IMR-90 (cell line): Measurements from ENCODE around the gene SLC4A2.

Experiments
- BHLHE40 ChIP-seq: fragments of 150-350 bp; IDR thresholded peaks from 2 replicates; pipeline ENCODE4 v1.6.1; 2016; ENCODE audit warnings: mild to moderate bottlenecking, low read depth, low read length
- CEBPB ChIP-seq: IDR thresholded peaks from 2 replicates; pipeline ENCODE4 v1.6.1; 2012; ENCODE audit warnings: low read depth, low read length, improper control_type of control experiment
- CHD1 ChIP-seq: IDR thresholded peaks from 2 replicates; pipeline ENCODE4 v1.6.1; 2012; ENCODE audit warnings: low read depth, low read length, improper control_type of control experiment
- FOS ChIP-seq: fragments of 150-350 bp; IDR thresholded peaks from 2 replicates; pipeline ENCODE4 v1.6.1; 2016; ENCODE audit warnings: low read depth, low read length
- MAZ ChIP-seq: IDR thresholded peaks from 2 replicates; pipeline ENCODE4 v1.6.1; 2012; ENCODE audit warnings: low read depth, mild to moderate bottlenecking, low read length, improper control_type of control experiment, moderate library complexity, borderline replicate concordance
- MXI1 ChIP-seq: IDR thresholded peaks from 2 replicates; pipeline ENCODE4 v1.6.1; 2012; ENCODE audit warnings: low read depth, mild to moderate bottlenecking, low read length, moderate library complexity, borderline replicate concordance
- POLR2A ChIP-seq: IDR thresholded peaks from 2 replicates; pipeline ENCODE4 v1.6.1; 2012; ENCODE audit warnings: mild to moderate bottlenecking, low read depth, low read length
- RAD21 ChIP-seq: IDR thresholded peaks from 2 replicates; pipeline ENCODE4 v1.6.1; 2012; ENCODE audit warnings: low read length, improper control_type of control experiment
- RCOR1 ChIP-seq: IDR thresholded peaks from 2 replicates; pipeline ENCODE4 v1.6.1; 2012; ENCODE audit warnings: mild to moderate bottlenecking, low read length, improper control_type of control experiment; ENCODE audit not compliant: insufficient replicate concordance
- RFX5 ChIP-seq: IDR thresholded peaks from 2 replicates; pipeline ENCODE4 v1.8.0; 2012; ENCODE audit warnings: low read depth, mild to moderate bottlenecking, low read length, moderate library complexity
- SMC3 ChIP-seq: fragments of 150-350 bp; IDR thresholded peaks from 2 replicates; pipeline ENCODE4 v1.6.1; 2016; ENCODE audit warnings: low read depth, mild to moderate bottlenecking, antibody characterized with exemption, low read length, moderate library complexity
- TF ChIP-seq, protein P1 (sequence below): conservative IDR thresholded peaks from 2 replicates; pipeline ENCODE4 v1.5.1; 2012; ENCODE audit warnings: mild to moderate bottlenecking, low read depth, low read length, improper control_type of control experiment
- TF ChIP-seq, protein P2 (sequence below): fragments of 150-350 bp; IDR thresholded peaks from 2 replicates; pipeline ENCODE4 v1.6.1; 2017; ENCODE audit warnings: mild to moderate bottlenecking, antibody characterized with exemption, low read length, low read depth
- TF ChIP-seq, protein P3 (sequence below): fragments of 150-350 bp; IDR thresholded peaks from 2 replicates; pipeline ENCODE4 v1.6.1; 2016; ENCODE audit warnings: low read depth, mild to moderate bottlenecking, low read length, moderate library complexity, borderline replicate concordance

DNA sequence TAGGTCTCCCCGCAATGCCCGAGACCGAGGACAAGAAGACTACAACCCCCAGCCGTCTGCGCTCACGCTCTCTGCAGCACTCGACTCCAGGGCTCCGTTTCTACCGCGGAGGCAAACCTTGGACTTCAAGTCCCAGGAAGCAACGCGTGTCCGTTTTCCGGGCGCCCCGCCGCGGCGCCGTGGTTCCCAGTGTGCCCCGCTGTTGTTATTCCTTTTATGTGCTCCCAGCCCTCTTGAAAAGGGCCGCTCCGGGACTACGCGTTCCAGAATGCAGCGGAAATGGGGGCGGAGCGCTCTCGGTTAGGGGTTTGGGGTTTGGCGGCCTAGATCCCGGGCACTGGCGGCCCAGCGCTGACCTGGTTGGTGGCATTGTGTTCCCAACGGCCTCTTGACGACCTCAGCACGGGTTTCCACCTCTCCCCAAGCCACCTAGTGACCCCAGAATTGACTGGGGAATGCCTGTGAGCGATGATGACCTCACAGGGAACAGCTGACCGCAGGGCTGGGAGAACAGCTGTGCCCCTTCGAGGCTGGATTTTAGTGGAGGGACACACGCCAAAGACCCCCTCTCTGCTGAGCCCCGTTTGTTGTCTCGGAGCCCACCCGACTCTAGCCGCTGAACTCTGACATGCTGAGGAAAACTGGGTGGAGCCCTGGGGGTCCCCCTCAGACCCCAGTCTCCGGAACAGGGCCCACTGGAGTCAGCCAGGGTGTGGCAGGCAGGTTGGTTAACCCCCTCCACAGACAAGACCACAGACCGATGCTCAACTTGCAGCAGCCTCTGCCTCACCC, 1.2 kb upstream of the SLC4A2 start:
- TF ChIP-seq, protein P1, sequence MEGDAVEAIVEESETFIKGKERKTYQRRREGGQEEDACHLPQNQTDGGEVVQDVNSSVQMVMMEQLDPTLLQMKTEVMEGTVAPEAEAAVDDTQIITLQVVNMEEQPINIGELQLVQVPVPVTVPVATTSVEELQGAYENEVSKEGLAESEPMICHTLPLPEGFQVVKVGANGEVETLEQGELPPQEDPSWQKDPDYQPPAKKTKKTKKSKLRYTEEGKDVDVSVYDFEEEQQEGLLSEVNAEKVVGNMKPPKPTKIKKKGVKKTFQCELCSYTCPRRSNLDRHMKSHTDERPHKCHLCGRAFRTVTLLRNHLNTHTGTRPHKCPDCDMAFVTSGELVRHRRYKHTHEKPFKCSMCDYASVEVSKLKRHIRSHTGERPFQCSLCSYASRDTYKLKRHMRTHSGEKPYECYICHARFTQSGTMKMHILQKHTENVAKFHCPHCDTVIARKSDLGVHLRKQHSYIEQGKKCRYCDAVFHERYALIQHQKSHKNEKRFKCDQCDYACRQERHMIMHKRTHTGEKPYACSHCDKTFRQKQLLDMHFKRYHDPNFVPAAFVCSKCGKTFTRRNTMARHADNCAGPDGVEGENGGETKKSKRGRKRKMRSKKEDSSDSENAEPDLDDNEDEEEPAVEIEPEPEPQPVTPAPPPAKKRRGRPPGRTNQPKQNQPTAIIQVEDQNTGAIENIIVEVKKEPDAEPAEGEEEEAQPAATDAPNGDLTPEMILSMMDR: no peak
- TF ChIP-seq FOS (no peak), CEBPB (no peak), MXI1 (peak; percentile 70; the same call in 1 of the 2 replicates), POLR2A (no peak; the same call in 1 of the 2 replicates), RCOR1 (peak; percentile 81), BHLHE40 (peak; percentile 95), CHD1 (no peak; the same call in 1 of the 2 replicates), SMC3 (no peak), RAD21 (no peak), RFX5 (no peak), MAZ (peak; percentile 26; the same call in 1 of the 2 replicates)
- TF ChIP-seq, protein P2, sequence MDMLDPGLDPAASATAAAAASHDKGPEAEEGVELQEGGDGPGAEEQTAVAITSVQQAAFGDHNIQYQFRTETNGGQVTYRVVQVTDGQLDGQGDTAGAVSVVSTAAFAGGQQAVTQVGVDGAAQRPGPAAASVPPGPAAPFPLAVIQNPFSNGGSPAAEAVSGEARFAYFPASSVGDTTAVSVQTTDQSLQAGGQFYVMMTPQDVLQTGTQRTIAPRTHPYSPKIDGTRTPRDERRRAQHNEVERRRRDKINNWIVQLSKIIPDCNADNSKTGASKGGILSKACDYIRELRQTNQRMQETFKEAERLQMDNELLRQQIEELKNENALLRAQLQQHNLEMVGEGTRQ: no peak; the same call in 1 of the 2 replicates
- TF ChIP-seq, protein P3, sequence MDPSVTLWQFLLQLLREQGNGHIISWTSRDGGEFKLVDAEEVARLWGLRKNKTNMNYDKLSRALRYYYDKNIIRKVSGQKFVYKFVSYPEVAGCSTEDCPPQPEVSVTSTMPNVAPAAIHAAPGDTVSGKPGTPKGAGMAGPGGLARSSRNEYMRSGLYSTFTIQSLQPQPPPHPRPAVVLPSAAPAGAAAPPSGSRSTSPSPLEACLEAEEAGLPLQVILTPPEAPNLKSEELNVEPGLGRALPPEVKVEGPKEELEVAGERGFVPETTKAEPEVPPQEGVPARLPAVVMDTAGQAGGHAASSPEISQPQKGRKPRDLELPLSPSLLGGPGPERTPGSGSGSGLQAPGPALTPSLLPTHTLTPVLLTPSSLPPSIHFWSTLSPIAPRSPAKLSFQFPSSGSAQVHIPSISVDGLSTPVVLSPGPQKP: no peak
